HG03175 (cell line): Measurements from ENCODE around the gene PRPF38A.

Experiments
- ATAC-seq: cut with Tn5 transposase; IDR thresholded peaks from one replicate; pipeline ENCODE4 v1.9.1; 2021; ENCODE audit warnings: mild to moderate bottlenecking, moderate library complexity; ENCODE audit not compliant: unreplicated experiment

Gene PRPF38A

DNA sequence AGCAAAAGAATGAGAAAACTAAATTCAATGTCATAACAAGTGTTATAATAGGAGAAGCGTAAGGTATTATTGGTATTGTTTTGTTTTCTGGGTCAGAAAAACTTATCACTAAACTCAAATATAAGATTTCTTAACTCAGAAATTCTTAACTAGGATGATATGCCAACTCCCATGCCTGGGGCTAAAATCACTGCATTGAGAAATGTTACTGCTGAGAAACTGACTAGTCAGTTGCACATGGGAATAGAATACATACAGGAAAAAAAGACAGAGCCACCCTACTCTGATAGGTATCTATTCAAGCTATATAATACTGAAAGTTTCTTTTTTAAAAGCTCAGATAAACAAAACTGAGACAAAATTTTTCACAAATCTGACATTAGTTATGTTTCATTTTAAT is 56.3 kb downstream of the PRPF38A start:
- ATAC-seq, result no peak

GRCh38 chr1:52461821-52462220 is 57.4 kb downstream of the PRPF38A start:
- no peak for ATAC-seq

- no peak for ATAC-seq
Measured at GRCh38 chr1:52463891-52464290, 59.5 kb downstream of the PRPF38A start.

- ATAC-seq, result no peak
Measured at GRCh38 chr1:52469108-52469507, 64.7 kb downstream of the PRPF38A start.
